ENCODE data around the gene LCE1B. TPM values are rescaled to one million over a fixed set of nuclear protein-coding genes. Genes with fewer than 3 reads are reported as not detected.

Gene LCE1B
- total RNA-seq, 5 donors from 2014 or later (not counting 1 experiment from before 2014, with no cell fraction given), result not detected

DNA sequence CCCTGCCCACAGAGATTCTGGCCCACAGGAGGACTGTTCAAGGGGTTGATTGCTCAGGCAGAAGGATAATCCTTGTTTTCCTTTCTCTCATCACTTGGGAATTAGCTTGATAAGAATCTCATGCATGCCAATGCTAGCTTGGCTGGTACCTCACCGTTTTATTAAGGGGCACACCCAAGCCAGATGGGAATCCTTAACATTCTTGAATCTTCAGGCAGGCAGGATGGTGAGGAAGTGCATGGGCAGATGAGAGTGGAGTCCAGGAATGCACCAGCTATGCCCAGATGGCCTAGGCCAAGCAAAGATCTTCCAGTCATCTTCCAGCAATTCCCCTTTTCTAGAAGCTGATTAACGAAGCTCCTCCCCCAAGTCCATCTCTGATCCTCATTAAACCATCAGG, 43.9 kb downstream of the LCE1B start:
- no peak overlapping the region for H3K27ac ChIP-seq (ENCODE audit: low read length)
- H3K9me3 ChIP-seq, result no peaks in the 10 kb centered on the region
- no peaks in the 10 kb centered on the region for H3K4me1 ChIP-seq (ENCODE audit: control insufficient read depth in 1 of 2, extremely low read depth in 1 of 2, insufficient read depth in 2 of 2, low read length in 2 of 2)
- CTCF ChIA-PET, result no interaction called here
- WGBS (ENCODE audit: insufficient coverage), result 38% methylated on average over 2 of the region's 2 CpGs
- H3K27me3 Mint-ChIP-seq, result peaks cover 4 to 27% of the 10 kb centered on the region in 2 donors
- no peaks in the 10 kb centered on the region for H3K9me3 Mint-ChIP-seq
- DNase-seq (no peak), ATAC-seq (replicated peaks in 1 of 4) (no peak)
- no peaks in the 10 kb centered on the region for H3K36me3 Mint-ChIP-seq
- POLR2A ChIA-PET, result no interaction called here
- peaks cover 2 to 4% of the 10 kb centered on the region in 2 experiments for H3K27me3 ChIP-seq (replicated peaks in 1 of 2; ENCODE audit: control insufficient read depth in 2 of 2, extremely low read depth in 1 of 2, insufficient read depth in 2 of 2, low read length in 1 of 2)
- no peaks in the 10 kb centered on the region for H3K4me1 Mint-ChIP-seq
- H3K36me3 ChIP-seq (ENCODE audit: control insufficient read depth in 2 of 2, extremely low read depth in 1 of 2, insufficient read depth in 1 of 2, low read length in 1 of 2), result no peaks in the 10 kb centered on the region
- no peak overlapping the region for H3K4me3 ChIP-seq (ENCODE audit: control insufficient read depth in 1 of 2, extremely low read depth in 1 of 2, low read length in 1 of 2)
- no peak overlapping the region for H3K27ac Mint-ChIP-seq
- no peak overlapping the region for H3K4me3 Mint-ChIP-seq

DNA sequence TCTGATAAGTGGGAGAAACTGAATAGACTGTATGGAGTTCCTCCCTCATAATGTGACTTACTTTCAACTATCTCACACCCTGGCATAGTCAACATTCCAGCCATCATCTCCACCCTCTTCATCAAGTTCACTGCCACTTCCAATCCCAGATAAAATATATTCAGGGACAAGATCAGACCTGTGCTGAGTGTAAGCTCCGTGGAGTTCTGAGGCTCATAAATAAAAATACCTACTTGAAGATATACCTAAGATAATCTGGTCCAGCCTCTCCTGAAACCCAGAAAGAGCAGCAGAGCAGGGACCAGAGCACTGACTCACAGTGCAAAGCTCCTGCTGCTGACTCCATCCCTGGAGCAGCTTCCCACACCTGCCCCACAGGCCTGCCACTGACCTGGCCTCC, 46.3 kb downstream of the LCE1B start:
- DNase-seq (no peak), ATAC-seq (replicated peaks in 1 of 4) (no peak)
- CTCF ChIA-PET, result no interaction called here
- Mint-ChIP-seq H3K4me1 (no peaks in the 10 kb centered on the region), H3K4me3 (no peak overlapping the region), H3K36me3 (no peaks in the 10 kb centered on the region), H3K27me3 (peaks cover 6 to 24% of the 10 kb centered on the region in 2 donors), H3K9me3 (no peaks in the 10 kb centered on the region), H3K27ac (no peak overlapping the region)
- no CpG with 5 or more reads among the region's 1 CpG for WGBS (ENCODE audit: insufficient coverage)
- H3K27ac ChIP-seq (ENCODE audit: low read length), result no peak overlapping the region
- POLR2A ChIA-PET, result no interaction called here
- H3K36me3 ChIP-seq (ENCODE audit: control insufficient read depth in 2 of 2, extremely low read depth in 1 of 2, insufficient read depth in 1 of 2, low read length in 1 of 2), result no peaks in the 10 kb centered on the region
- H3K9me3 ChIP-seq, result no peaks in the 10 kb centered on the region
- H3K4me1 ChIP-seq (ENCODE audit: control insufficient read depth in 1 of 2, extremely low read depth in 1 of 2, insufficient read depth in 2 of 2, low read length in 2 of 2), result no peaks in the 10 kb centered on the region
- peaks cover 2 to 4% of the 10 kb centered on the region in 2 experiments for H3K27me3 ChIP-seq (replicated peaks in 1 of 2; ENCODE audit: control insufficient read depth in 2 of 2, extremely low read depth in 1 of 2, insufficient read depth in 2 of 2, low read length in 1 of 2)
- no peak overlapping the region for H3K4me3 ChIP-seq (ENCODE audit: control insufficient read depth in 1 of 2, extremely low read depth in 1 of 2, low read length in 1 of 2)

DNA sequence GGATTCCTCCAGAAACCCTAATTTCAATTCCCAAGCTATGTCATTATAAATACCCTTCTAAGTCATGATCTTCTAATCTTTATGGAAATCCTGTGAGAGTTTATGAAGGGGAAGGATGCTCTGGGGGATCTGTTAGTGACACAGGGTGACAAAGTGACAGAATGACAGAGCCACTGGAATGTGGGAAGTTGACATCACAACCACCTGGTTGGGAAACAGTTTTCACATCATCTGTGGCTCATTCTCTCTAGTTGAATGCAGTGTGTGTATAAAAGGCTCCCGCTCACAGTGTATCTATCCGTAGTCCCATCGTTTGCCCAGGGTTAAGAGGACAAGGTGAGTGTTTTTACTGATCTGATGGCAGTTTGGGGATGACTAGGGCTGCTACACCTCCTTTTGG, 47.9 kb downstream of the LCE1B start, which contains the start of gene LCE7A:
Gene LCE7A (plus strand): TSS at position 301 of the 400 bp plus-strand sequence. CDS start 702 bp downstream, outside the sequence.
- H3K4me1 ChIP-seq (ENCODE audit: control insufficient read depth in 1 of 2, extremely low read depth in 1 of 2, insufficient read depth in 2 of 2, low read length in 2 of 2), result no peaks in the 10 kb centered on the region
- Mint-ChIP-seq H3K27me3 (peaks cover 5 to 18% of the 10 kb centered on the region in 2 donors), H3K4me3 (no peak within 1 kb of the TSS), H3K9me3 (no peaks in the 10 kb centered on the region), H3K4me1 (no peaks in the 10 kb centered on the region), H3K27ac (no peak within 1 kb of the TSS), H3K36me3 (no peaks in the 10 kb centered on the region)
- 83% methylated on average over 3 of the region's 3 CpGs for WGBS (ENCODE audit: insufficient coverage)
- no peaks in the 10 kb centered on the region for H3K36me3 ChIP-seq (ENCODE audit: control insufficient read depth in 2 of 2, extremely low read depth in 1 of 2, insufficient read depth in 1 of 2, low read length in 1 of 2)
- ChIA-PET CTCF (no interaction called here), POLR2A (no interaction called here)
- no peak within 1 kb of the TSS for H3K27ac ChIP-seq (ENCODE audit: low read length)
- H3K4me3 ChIP-seq (ENCODE audit: control insufficient read depth in 1 of 2, extremely low read depth in 1 of 2, low read length in 1 of 2), result no peak within 1 kb of the TSS
- H3K27me3 ChIP-seq (replicated peaks in 1 of 2; ENCODE audit: control insufficient read depth in 2 of 2, extremely low read depth in 1 of 2, insufficient read depth in 2 of 2, low read length in 1 of 2), result peaks cover 2 to 4% of the 10 kb centered on the region in 2 experiments
- DNase-seq (no peak), ATAC-seq (replicated peaks in 1 of 4) (no peak)
- H3K9me3 ChIP-seq, result no peaks in the 10 kb centered on the region

DNA sequence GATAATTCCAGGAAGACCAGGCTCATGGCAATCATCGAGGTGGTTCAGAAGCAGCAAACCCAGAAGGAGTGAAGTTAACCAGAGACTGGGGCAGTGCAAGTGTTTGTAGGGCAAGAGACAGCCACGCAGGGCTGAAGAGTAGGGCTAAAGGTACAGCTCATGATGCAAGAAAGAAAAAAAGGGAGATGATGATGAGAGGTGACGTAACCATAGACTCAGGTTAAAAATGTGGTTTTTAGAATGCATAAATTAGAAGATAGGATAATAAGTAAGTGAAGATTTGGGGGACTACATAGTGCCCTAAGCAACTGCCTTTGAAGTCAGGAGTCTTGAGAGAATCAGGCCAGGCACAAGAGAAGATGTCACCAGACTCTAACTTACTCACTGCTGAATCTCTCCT, 48.4 kb downstream of the LCE1B start:
- no peaks in the 10 kb centered on the region for H3K4me1 Mint-ChIP-seq
- no peaks in the 10 kb centered on the region for H3K9me3 Mint-ChIP-seq
- no peak overlapping the region for H3K4me3 Mint-ChIP-seq
- no peaks in the 10 kb centered on the region for H3K36me3 Mint-ChIP-seq
- POLR2A ChIA-PET, result no interaction called here
- no peak for ATAC-seq (replicated peaks in 1 of 4)
- no peak overlapping the region for H3K27ac Mint-ChIP-seq
- H3K27me3 Mint-ChIP-seq, result peaks cover 2 to 15% of the 10 kb centered on the region in 2 donors
- CTCF ChIA-PET, result no interaction called here
- Histone ChIP-seq H3K4me1 (ENCODE audit: control insufficient read depth in 1 of 2, extremely low read depth in 1 of 2, insufficient read depth in 2 of 2, low read length in 2 of 2) (no peaks in the 10 kb centered on the region), H3K27me3 (replicated peaks in 1 of 2; ENCODE audit: control insufficient read depth in 2 of 2, extremely low read depth in 1 of 2, insufficient read depth in 2 of 2, low read length in 1 of 2) (peaks cover 2 to 4% of the 10 kb centered on the region in 2 experiments), H3K4me3 (ENCODE audit: control insufficient read depth in 1 of 2, extremely low read depth in 1 of 2, low read length in 1 of 2) (no peak overlapping the region), H3K36me3 (ENCODE audit: control insufficient read depth in 2 of 2, extremely low read depth in 1 of 2, insufficient read depth in 1 of 2, low read length in 1 of 2) (no peaks in the 10 kb centered on the region), H3K9me3 (no peaks in the 10 kb centered on the region), H3K27ac (ENCODE audit: low read length) (no peak overlapping the region)
- DNase-seq, result no peak
- 60% methylated on average over 2 of the region's 3 CpGs for WGBS (ENCODE audit: insufficient coverage)

DNA sequence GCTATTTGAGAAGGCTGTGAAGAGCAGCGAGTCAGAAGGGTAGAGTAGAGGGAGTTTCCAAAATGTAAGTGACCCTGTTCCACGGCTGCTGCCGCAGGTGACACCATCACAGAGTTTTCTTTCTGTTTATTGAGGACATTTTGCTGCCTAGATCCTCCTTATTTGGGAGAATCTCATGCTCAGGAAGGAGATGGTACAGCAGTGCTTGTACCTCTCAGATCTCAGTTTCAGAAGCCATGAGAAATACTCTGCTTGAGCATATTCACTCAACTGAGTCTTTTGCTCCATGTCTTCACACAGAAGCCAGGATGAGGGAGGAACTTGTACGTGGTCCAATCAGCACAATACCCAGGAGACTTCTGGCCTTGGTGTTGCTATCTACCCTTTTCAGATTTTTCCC, 49.6 kb downstream of the LCE1B start:
- H3K4me3 ChIP-seq (ENCODE audit: control insufficient read depth in 1 of 2, extremely low read depth in 1 of 2, low read length in 1 of 2), result no peak overlapping the region
- peaks cover 2 to 7% of the 10 kb centered on the region in 2 experiments for H3K27me3 ChIP-seq (replicated peaks in 1 of 2; ENCODE audit: control insufficient read depth in 2 of 2, extremely low read depth in 1 of 2, insufficient read depth in 2 of 2, low read length in 1 of 2)
- H3K4me3 Mint-ChIP-seq, result no peak overlapping the region
- no peaks in the 10 kb centered on the region for H3K4me1 ChIP-seq (ENCODE audit: control insufficient read depth in 1 of 2, extremely low read depth in 1 of 2, insufficient read depth in 2 of 2, low read length in 2 of 2)
- 71% methylated on average over 3 of the region's 4 CpGs for WGBS (ENCODE audit: insufficient coverage)
- ChIA-PET POLR2A (no interaction called here), CTCF (no interaction called here)
- no peaks in the 10 kb centered on the region for H3K4me1 Mint-ChIP-seq
- H3K9me3 Mint-ChIP-seq, result no peaks in the 10 kb centered on the region
- ATAC-seq (replicated peaks in 1 of 4) (no peak), DNase-seq (no peak)
- no peaks in the 10 kb centered on the region for H3K36me3 ChIP-seq (ENCODE audit: control insufficient read depth in 2 of 2, extremely low read depth in 1 of 2, insufficient read depth in 1 of 2, low read length in 1 of 2)
- no peaks in the 10 kb centered on the region for H3K9me3 ChIP-seq
- H3K27ac Mint-ChIP-seq, result no peak overlapping the region
- no peak overlapping the region for H3K27ac ChIP-seq (ENCODE audit: low read length)
- no peaks in the 10 kb centered on the region for H3K36me3 Mint-ChIP-seq
- peaks cover 2 to 11% of the 10 kb centered on the region in 2 donors for H3K27me3 Mint-ChIP-seq

Other genes starting within 250 kb of the LCE1B start
- gene LCE3E, start 245.2 kb upstream of the LCE1B start, total RNA-seq, result not detected
- not detected for gene LCE3D, start 231.5 kb upstream of the LCE1B start, total RNA-seq
- not detected for gene LCE3C, start 211.7 kb upstream of the LCE1B start, total RNA-seq
- not detected for gene LCE3B, start 198.2 kb upstream of the LCE1B start, total RNA-seq
- gene LCE3A, start 188.9 kb upstream of the LCE1B start, total RNA-seq, result not detected
- not detected for gene LCE2D, start 148.6 kb upstream of the LCE1B start, total RNA-seq
- gene LCE2C, start 136.7 kb upstream of the LCE1B start, total RNA-seq, result not detected
- gene LCE2B, start 125.8 kb upstream of the LCE1B start, total RNA-seq, result not detected
- gene LCE2A, start 113.6 kb upstream of the LCE1B start, total RNA-seq, result not detected
- gene LCE4A, start 103.8 kb upstream of the LCE1B start, total RNA-seq, result not detected
- gene KPRP, start 53.9 kb upstream of the LCE1B start, total RNA-seq, result not detected
- not detected for gene LCE1F, start 36.8 kb upstream of the LCE1B start, total RNA-seq
- not detected for gene LCE1E, start 25.7 kb upstream of the LCE1B start, total RNA-seq
- gene LCE1D, start 15.2 kb upstream of the LCE1B start, total RNA-seq, result not detected
- not detected for gene LCE1C, start 5.3 kb upstream of the LCE1B start, total RNA-seq
- not detected for gene LCE1A, start 15.5 kb downstream of the LCE1B start, total RNA-seq
- gene LCE6A, start 30.9 kb downstream of the LCE1B start, total RNA-seq, result not detected
- not detected for gene LCE7A, start 48.0 kb downstream of the LCE1B start, total RNA-seq
- not detected for gene SMCP, start 66.4 kb downstream of the LCE1B start, total RNA-seq
- not detected for gene IVL, start 96.6 kb downstream of the LCE1B start, total RNA-seq
- not detected for gene SPRR5, start 135.2 kb downstream of the LCE1B start, total RNA-seq
- not detected for gene SPRR4, start 158.7 kb downstream of the LCE1B start, total RNA-seq
- gene SPRR1A, start 172.1 kb downstream of the LCE1B start, total RNA-seq, result not detected
- not detected for gene SPRR3, start 189.8 kb downstream of the LCE1B start, total RNA-seq
- gene SPRR1B, start 219.2 kb downstream of the LCE1B start, total RNA-seq, result not detected
- not detected for gene SPRR2D, start 229.1 kb downstream of the LCE1B start, total RNA-seq
- not detected for gene SPRR2A, start 245.5 kb downstream of the LCE1B start, total RNA-seq